Measurements from ENCODE around the gene DIDO1.

DIDO1 gene

GRCh38 chr20:62900052-62900691 lies 26.1 kb downstream of the DIDO1 start:
- no peak overlapping the region for H3K4me3 ChIP-seq (replicated peaks; ENCODE audit: low read depth, low read length)
- peak; percentile 97 for TF ChIP-seq CTCF (IDR thresholded peaks at IDR 0.05; ENCODE audit: low read length, missing control alignments)
- DNase-seq (ENCODE audit: low read depth) = peak; percentile 82

DNA sequence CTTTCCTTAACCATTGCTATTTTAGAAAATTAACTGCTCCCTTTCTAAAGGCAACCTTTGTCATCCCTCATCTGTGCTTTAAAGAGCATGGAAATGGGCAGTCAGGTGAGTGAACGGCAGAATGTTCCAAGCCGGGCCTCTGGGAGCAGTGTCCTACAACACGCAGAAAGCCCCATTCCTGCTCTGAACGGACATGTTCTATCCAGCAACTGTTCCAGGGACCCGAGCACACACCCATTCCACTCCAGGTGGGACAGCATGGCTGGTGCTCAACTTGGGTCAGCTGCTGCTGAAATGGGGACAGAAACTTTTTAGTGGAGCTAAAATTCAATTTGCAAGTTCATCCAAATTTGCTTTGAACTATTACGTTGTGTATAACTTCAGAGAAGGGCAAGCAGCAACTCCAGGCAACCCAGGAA lies 26.7 kb downstream of the DIDO1 start:
- H3K4me3 ChIP-seq (replicated peaks; ENCODE audit: low read depth, low read length) = no peak overlapping the region
- peak; percentile 23 for DNase-seq (ENCODE audit: low read depth)
- peak; percentile 22 for TF ChIP-seq CTCF (IDR thresholded peaks at IDR 0.05; ENCODE audit: low read length, missing control alignments)

DNA sequence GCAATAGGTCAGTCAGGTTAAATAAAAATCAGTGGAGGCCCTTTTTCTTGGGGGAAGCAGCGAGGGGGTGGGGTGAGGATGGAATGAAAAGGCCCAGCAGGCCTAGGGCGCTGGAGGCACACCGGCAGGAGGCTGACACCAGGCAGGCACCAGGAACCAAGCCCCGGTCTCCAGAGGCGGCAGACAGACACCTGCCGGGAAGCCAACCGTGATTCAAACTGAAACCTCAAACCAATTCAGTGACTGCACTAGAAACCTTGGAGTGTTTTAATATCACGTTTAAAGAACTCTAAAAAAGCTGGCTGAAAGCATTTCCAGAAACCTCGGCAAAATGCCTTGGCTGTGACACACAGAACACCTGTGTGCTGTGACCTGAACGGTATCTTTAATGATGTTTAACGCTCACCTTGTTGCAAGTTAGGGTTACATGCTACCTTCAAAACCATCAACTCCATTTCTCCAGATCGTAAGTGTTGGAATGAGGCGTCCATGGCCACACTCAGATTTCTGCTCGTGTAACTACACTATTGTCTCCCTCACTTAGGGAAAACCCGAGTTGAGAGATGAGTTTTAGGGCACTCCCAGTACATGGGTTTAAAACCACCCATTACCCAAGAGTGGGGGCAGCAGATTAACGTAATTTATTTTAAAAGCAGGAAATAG lies 27.2 kb downstream of the DIDO1 start:
- DNase-seq (ENCODE audit: low read depth) = no peak
- H3K4me3 ChIP-seq (replicated peaks; ENCODE audit: low read depth, low read length) = no peak overlapping the region
- TF ChIP-seq CTCF (IDR thresholded peaks at IDR 0.05; ENCODE audit: low read length, missing control alignments) = no peak

DNA sequence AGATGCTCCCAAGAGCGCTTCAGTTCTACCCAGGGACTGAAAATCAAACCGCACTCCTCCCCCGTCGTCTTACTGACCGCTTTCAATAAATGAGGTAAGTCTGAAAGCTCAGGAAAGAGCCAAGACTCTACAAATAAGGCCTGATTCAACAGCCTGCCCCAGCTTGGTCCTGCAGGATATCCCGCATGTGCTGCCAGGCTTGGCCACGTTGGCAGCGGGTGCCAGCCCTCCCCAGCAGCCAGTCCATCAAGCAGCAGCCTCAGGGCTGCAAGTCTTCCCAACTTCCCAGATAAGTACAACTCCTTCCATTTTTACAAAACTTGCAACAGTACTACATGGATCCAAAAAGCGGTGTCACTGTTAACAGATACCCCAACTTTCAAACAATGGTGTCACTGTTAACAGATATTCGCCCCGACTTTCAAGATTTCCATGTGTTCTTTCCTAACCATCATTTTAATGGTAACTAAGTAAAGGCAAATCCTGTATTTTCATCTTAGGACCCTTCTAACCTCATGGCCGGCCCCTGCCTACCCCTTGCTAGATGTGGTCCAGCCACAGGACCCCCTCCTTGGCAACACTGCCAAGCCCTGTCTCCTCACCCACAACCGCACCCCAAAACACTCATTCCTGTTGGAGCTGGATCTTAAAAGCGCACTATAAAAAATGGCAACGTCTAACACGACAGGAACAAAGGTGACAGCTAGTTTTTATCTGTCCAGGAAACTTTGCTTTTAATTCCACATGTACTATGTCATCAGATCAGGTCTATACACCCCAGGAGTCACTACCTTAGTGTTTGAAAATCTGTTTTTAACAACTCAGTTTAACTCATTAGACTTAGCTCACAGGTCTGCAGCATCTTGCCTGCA lies 28.0 kb downstream of the DIDO1 start:
- no peak for DNase-seq (ENCODE audit: low read depth)
- no peak overlapping the region for H3K4me3 ChIP-seq (replicated peaks; ENCODE audit: low read depth, low read length)
- TF ChIP-seq CTCF (IDR thresholded peaks at IDR 0.05; ENCODE audit: low read length, missing control alignments) = no peak

- TF ChIP-seq CTCF (IDR thresholded peaks at IDR 0.05; ENCODE audit: low read length, missing control alignments) = no peak
- DNase-seq (ENCODE audit: low read depth) = no peak
- H3K4me3 ChIP-seq (replicated peaks; ENCODE audit: low read depth, low read length) = no peak overlapping the region
These were observed 28.6 kb downstream of the DIDO1 start for GRCh38 chr20:62897666-62898065.

DNA sequence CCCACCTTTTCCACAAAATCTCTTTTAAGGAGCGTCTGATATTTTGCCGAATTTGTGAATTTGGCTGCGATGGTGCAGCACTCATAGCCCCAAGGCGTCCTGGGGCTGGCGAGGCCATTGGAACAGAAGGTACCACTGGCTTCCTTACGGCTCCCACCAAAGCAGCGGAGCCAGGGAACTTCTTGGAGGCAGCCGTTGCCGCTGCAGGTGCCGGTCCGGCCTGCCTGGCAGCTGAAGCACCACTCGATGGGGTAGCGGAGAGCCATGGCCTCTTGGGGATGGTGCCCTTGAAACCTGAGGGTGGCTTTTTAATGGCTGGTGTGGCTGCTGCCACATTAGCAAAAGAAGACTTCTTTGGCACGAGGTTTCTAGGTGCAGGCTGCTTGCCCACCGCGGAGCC lies 29.8 kb downstream of the DIDO1 start:
- no peak for DNase-seq (ENCODE audit: low read depth)
- TF ChIP-seq CTCF (IDR thresholded peaks at IDR 0.05; ENCODE audit: low read length, missing control alignments) = no peak
- H3K4me3 ChIP-seq (replicated peaks; ENCODE audit: low read depth, low read length) = no peak overlapping the region
